LHCN-M2 (cell line): ENCODE data around the gene PRKG1. TPM values are rescaled to one million over a fixed set of nuclear protein-coding genes. Genes with fewer than 3 reads are reported as not detected.

Experiments used
- DNase-seq: peaks from one replicate; pipeline ENCODE4 v3.0.0-alpha.2; 2012; ENCODE audit warnings: low read depth
- polyA plus RNA-seq: library from polyadenylated mRNA; unstranded; fragments of >200 nt; gene quantifications from one replicate; pipeline ENCODE4 v1.2.1, GENCODE V29; 2012; ENCODE audit warnings: missing spikeins
- total RNA-seq: library from RNA; depleted of rRNA; stranded (reverse); fragments of >200 nt; gene quantifications from 2 replicates; pipeline ENCODE4 v1.2.3, GENCODE V29; 2014; rRNA removed

PRKG1 gene
- total RNA-seq: 6.2 and 6.4 TPM in 2 replicates
- polyA plus RNA-seq: 3.0 TPM

DNA sequence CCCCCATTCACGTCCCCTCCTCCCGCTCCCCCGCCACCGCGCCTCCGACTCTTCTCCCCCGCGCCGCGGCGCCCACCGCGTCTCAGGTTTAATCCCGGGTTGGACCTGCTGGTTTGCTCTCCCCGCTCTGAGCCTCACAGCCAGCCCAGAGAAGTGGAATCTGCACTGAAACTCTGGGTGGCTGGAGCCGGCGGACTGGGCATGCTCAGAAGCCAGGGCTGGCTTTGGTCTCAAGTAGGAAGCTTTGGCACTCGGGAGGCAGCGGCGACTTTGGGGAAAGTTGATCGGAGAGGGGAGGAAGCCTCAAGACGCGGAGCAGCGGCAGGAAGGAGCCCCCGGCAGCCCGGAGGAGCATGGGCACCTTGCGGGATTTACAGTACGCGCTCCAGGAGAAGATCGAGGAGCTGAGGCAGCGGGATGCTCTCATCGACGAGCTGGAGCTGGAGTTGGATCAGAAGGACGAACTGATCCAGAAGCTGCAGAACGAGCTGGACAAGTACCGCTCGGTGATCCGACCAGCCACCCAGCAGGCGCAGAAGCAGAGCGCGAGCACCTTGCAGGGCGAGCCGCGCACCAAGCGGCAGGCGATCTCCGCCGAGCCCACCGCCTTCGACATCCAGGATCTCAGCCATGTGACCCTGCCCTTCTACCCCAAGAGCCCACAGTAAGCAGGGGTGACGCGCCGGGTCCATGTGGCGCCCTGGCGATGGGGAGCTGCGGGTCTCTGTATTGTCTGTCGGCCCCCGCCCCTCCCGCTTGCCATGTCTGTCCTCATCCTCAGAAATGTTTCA lies at the start of gene PRKG1:
Gene PRKG1 (plus strand): TSS at position 250 of the 791 bp plus-strand sequence.
- DNase-seq: peak; percentile 81

DNA sequence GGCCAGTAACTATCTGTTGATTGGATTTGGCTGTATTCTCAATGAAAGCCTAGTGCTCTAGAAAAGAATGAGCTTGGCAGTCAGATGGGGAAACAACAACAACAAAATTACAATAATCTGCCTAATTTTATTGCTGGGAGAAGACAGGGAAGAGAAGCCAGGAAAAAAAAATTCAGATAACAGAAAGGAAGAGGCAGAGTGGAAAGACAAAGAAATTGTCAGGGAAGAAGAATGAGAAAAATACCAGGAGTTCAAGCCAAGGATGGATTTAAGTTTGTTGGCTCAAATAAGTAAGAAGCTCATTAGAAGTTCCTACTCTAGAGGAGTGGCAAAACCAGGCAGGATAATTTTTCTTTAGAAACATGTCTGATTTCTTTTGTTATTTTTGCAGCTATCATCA lies 45.9 kb upstream of the PRKG1 start:
- DNase-seq: no peak

DNA sequence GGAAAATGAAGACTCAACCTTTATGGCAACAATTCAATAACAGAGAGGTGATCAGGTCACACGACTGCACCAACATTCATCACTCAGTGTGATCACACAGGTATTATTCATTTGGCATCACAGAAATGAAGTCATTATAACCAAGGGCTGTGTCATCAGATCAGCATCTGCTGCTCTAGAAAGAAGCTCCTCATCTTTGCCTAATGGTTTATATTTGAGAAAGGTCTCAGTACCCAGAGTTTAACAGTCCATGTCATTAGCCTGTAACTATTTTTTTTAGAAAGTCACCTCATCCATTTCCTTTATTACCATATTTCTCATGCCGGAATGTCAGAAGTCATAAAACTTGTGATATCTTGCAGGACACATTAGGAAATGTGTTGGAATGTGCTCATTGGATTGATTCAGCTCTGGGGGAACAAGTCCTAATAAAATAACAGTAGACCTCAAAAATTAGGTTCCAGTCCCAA lies 45.1 kb upstream of the PRKG1 start:
- DNase-seq: peak; percentile 28

DNA sequence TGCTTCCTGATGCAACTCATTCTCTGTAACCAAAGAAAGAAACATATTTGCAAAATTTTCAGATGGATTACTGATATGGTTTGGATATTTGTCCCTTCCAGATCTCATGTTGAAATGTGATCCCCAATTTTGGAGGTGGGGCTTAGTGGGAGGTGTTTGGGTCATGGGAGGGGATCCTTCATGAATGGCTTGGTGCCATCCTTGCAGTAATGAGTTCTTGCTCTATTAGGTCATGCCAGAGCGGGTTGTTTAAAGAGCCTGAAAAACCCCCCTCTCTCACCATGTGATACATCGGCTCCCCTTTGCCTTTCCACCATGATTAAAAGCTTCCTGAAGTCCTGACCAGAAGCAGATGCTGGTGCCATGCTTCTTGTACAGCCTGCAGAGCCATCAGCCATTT lies 43.8 kb upstream of the PRKG1 start:
- DNase-seq: no peak

DNA sequence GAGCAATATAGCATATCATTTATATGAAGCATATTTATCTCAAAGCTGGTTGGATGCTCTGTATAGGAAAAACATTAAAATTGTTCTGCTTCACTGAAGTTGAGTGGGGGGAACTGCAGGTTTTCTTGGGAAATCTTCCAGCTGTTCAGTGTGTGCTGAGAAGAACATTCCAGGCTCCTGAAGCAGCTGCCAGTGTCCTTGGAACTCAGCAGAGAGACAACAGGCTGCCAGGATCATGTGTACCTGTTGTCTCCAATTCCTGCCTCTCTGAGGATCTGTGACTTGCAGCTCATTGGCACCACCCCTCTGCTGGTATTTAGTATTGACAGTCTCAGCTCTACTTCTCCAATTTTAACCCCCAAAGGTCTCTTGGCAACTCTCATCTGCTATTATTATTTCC lies 42.3 kb upstream of the PRKG1 start:
- peak; percentile 39 for DNase-seq

DNA sequence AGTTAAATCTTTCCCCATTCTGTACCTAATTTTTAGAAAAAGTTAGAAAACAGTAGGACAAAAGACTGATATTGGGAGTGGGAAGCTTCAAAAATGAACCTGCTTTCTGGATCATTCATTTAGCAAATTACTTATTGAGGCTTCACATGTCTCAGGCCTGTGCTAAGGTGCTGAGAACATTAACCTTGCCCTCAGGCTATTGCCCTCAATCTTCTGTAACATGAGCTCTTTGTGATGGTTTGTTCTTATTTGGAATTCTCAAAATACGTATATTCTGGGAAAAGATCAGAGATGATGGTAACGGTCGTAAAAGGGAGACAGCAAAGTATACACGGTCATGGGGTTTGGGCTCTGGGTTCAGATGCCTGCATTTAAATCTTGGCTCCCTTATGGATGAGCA lies 39.5 kb upstream of the PRKG1 start:
- DNase-seq: no peak

DNA sequence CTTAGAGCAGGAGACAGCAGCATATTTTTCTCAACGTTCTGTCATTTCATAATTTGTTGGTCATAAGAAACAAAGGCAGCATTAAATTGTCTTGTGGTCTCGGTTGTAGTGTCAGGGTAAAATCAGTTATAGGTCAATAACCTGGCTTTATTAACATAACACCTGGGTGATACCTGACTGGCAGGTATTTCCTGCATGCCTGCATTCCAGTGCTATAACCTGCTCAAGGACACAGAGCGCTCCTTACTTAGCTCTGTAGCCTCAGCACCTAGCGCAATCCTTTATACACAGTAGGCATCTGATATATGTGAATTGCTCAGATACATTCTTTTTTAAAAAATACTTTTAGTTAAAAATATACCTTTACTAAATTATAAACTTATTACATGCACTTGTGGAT lies 38.9 kb upstream of the PRKG1 start:
- DNase-seq: no peak

DNA sequence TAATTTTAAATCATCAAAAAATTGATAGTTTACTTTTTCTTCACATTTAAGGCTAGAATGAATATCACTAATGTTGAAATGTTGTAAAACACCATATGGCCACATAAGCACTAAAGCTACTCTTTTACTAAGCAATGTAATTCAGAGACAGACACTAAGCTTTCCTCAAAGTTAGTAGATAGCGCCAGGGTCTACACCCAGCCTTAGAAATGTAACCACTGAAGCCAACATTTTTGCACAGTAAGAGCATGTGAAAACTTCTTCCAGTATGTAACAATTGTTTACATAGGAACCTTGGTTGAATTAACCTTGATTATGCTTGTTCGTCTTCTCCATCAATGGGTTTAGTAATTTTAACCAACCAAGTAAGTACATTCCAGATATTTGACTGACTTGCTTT lies 28.4 kb upstream of the PRKG1 start:
- DNase-seq: no peak

DNA sequence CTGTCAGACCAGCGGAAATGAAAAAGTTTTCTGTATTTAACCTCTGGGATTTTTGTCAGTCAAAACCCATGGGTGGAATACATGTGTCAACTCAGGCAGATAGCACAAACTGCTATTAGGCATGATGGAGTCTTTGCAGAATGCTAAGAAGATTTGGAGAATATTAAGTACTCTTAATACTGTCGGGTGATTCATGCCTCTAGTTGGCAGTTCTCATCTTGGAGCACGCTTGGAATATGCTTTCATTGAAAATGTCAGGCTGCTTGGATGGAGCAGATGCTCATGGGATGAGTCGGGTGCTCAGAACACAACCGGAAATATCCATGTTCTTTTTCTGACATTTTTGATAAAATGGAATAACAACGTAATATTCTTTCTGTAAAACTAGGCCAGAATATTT lies 27.6 kb upstream of the PRKG1 start:
- DNase-seq: no peak

DNA sequence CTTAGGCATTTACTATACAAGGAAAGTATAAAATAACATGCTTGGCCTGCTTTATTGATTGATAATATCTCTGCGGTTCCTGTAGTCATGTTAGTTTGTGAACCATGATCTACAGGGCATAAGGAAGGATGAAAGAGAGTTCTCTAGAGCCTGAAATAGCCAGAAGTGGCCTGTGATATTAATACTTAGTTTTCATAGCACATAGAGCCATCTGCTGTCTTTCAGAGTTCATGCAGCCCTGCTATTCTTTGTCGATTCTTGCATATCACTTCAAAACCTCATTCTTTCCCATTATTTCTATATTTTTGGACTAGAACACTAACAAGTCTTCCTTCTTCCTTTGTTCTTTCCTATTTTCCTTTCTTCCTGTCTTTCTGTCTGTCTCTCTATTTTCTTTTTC lies 26.4 kb upstream of the PRKG1 start:
- DNase-seq: no peak

DNA sequence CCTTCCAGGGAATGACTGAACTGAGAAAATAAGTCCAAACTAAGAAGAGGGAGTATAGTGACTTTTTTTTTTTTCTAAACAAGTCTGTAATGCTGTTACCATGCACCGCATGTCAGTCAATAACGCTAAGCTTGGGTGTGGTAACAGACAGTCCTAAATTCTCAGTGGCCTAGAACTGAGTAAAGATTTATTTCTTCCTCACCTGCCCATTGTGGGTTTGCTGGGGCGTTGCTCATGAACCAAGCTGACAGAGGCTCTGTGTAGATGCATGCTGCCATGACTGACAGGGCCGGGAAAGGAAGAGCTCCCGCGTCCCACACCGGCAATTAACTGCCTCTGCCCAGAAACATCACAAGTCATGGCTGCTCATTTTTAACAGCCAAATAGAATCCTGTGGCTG lies 25.5 kb upstream of the PRKG1 start:
- no peak for DNase-seq

DNA sequence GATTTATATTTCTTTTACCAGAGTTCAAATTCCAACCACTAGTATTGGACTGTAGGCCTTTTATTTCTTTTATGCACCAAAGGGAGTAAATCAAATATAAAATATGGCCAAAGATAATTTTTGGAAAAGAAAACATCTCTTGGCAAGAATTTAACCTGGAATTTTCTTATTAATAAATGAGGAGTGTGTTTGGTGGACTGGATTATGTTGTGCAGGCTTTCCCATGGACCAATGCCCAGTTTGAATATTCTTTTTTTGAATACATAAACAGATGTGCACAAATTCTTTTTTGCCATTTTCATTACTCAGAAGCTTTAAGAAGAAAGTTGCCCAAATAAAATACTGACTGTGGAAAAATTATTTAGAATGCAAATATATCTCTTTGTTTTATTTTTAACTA lies 22.1 kb upstream of the PRKG1 start:
- no peak for DNase-seq

DNA sequence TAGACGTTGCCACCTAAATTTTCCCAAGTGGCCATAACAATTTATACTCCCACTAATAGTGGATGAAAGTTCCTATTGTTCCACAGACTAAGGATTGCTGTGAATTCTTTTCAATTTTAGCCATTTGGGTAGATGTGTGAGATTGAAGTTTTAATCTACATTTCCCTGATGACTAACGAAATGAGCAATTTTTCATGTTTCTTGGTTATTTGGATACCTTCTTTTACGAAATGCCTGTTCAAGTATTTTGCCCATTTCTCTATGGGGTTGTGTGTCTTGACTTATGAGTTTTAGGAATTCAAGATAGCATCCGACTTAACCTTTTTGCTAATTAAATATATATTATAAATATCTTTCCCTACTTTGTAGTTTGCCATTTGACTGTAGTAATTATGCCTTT lies 16.4 kb upstream of the PRKG1 start:
- DNase-seq: no peak

DNA sequence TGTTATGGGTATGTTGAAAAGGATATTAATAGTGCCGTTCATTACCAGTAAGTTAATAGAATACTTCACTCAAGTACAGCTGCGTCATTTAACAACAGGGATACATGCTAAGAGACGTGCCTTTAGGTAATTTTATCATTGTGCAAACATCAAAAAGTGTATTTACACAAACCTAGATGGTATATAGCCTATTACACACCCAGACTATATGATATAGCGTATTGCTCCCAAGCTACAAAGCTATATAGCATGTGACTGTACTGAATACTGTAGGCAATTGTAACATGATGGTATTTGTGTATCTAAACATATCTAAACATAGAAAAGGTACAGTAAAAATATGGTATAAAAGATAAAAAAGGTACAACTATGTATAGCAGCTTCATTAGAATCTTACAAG lies 11.1 kb upstream of the PRKG1 start:
- DNase-seq: no peak

DNA sequence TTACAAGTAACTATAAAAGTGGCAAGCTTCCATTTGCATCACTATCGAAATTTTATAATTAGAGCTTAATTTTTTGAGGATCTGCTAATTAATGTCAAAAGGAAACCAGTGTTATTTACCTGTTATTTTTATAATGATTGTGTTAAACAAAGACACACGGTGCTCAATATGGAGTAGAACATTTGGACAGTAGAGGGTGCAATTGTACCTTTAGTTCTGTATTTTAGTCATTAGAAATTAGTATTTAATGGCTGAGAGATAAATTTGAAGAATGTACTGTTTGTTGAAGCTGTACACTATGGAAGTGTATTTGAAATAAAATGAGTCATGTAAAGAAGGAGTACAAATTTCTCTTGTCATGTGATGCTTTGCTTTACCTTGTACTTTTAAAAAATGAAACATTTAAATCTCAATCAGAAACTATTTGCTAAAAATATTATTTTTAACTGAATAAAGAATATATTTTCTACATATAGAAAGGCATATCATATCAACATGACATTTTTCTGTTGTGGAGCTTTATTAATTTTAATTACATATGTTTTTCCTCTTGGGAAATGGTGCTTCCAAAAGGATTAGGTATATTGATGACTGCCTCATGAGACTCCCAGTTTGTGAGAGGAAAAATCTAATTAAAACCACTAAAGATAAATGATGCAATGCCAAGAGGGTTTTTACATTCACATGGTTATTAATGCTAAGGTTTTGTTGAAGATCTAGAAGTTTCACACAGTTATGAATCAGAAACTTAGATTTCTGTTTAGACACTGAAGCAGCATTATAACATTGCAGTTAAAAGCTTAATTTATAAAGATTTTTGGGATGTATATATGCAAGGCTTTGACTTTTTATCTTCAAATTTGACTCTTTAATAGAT lies 10.4 kb upstream of the PRKG1 start:
- peak; percentile 58 for DNase-seq

DNA sequence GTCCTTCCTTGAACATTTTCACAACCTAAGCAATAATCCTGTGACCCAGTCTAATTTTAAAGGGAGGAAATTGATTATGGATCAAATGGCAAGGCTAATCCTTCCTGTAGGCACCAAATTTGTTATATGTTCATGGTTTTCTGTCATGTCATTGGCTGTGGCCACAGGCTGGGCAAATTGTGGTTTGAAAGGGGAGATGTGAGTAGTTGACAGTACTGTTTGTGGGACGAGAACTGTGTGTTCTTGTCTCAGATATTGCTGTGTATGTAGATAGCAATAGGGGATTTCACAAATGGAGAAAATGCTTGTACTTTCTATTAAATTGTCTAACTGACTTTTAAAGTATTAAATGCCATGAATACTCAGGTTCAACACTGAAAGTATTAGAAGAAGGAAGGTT lies 8.1 kb upstream of the PRKG1 start:
- peak; percentile 13 for DNase-seq

DNA sequence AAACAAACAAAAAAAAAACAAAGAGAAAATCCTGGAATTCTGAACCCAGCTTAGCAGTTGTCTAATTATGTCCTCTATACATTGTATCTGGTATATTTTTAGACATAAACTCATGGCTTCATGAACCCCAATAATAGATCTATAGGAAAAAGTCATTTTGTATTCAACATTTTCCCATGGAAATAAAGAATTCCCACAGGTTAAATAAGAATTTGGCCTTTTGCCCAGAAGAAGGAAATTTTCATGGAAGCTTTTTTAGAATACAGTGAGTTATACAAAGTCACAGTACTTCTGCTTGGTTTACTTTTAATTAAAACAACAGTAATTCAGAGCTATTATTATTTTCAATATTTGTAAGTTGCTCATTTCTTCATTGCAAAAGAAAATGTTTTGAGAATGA lies 2.1 kb upstream of the PRKG1 start:
- no peak for DNase-seq

DNA sequence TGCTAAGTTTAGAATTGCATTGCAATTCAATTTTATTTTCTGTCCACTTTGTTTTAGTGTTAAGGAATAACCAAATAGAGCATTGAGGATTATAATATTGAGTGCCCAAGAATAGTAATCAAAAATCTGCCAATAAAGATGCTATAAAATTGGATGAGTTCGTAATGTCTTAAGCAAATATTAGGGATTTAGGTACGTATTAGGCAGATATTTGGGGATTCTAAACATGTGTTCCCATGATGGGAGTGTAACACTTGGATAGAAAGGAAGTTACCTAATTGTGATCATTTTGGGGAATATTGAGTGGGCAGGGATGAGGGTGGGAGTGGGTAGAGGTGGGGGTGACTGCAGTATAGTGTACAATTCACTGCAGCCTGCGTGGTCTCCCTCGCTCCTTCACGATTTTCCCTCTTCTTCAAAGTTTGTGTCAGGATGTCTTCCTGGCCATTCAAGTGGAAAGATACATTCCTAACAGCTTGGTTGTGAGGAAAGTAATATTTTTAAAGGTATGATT lies 1.3 kb upstream of the PRKG1 start:
- no peak for DNase-seq

DNA sequence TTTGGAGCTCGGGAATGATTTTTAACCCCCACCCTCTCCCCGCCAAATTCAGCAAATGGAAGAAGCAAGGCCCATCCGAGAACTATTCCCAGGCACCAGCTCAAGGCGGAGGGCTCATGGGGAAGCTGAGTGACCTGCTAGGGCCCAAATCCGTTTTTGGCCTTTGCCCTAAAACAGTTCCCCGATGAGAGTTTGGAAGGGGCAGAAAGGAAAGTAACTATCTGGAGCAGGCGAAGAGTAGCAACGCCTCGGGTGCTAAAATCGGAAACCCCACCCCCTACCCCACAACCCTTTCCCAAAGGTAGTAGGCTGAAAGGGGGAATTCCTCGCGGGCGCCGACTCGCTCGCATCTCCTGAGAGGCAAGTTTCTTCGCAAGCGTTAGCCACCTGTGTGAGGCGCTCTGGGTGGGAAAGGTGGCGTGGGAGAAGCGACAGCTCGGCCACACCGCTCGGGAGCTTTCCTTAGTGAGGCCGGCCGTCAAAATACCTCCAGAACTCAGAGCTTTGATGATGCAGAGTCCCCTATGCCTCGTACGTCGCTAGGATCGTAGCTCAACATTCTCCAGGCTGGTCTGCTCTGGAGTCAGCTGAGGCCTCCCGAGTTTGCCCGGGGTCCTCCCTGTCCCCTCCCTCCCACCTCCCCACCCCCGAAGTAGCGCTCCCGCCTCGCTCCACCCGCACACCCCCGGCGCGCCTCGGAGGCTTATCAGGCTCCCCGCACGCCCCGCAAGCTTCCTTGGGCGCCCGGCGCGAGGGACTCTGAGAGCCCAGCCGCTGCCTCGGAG lies 642 bp upstream of the PRKG1 start:
- peak; percentile 29 for DNase-seq

DNA sequence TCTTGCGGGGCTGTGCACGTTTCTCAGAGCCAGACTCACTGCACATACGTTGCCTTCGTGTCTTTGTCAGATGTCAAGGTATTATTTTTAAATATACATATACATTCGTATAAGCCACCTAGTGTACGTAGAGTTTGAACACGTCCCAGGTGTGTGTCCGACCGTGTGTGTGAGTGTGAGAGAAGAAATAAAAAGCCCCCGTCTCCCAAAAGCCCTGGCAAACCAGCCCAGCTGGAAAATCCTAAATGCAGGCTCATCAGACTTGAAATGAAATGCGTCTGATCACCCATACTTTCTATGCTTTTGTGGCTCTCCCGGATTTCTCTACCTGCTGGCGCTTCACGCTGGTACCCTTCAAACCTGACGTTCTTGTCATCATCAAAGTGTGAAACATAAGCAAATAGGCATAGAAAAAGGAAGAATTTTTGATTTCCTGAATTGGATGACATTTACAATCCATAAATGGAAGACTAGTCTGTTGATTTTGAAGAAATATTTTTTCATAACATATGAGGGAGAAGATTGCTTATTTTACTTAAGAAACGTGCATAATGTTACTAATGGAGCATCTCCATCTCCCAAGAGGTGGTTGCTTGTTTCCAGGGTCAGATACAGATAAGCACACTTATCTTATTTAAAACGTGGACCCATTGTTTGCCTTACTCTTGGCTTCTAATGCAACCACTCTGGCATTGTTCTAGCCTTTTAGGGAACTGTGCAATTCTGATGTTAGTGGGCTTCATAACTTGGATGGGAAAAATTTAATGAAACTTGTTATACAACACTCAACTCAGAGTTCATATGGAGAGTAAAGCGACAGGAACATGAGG lies 971 bp downstream of the PRKG1 start:
- DNase-seq: no peak

DNA sequence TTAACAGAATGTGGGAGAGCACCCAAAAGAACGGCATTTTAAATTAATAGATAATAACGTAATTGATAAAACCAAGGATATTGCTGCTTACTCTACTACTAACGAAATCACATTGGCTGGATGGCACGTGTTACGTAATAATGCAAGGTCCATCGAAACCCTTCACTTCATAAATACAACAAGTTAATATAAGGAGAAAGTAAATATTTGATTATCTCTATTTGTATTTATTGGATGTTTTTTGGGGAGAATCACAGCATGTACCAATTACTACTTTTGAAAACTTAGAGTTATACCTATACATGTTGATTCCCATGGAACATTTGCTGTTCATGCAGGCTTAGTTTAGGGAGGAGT lies 1.6 kb downstream of the PRKG1 start:
- DNase-seq: no peak
